Breast epithelium (tissue), 4 donors: Measurements from ENCODE around the gene POPDC2. TPM values are rescaled to one million over a fixed set of nuclear protein-coding genes. Genes with fewer than 3 reads are reported as not detected.

Source experiments
- DNase-seq, 2 donors: peaks; one replicate each; pipeline ENCODE4 v3.0.0-alpha.2; 2019; ENCODE audit warnings: low spot score in 2 of 2
- H3K27ac ChIP-seq, 2 donors: fragments of 200-600 bp; sonication (generic) in 1 of 2; one replicate each; pipeline ENCODE4 v1.5.1; 2016 to 2019; ENCODE audit warnings: mild to moderate bottlenecking in 1 of 2
- H3K27me3 ChIP-seq, 2 donors: fragments of 200-600 bp; sonication (generic) in 1 of 2; one replicate each; pipeline versions ENCODE4 v1.5.1 to v1.6.0; 2017 to 2019; ENCODE audit warnings: control low read depth in 1 of 2, mild to moderate bottlenecking in 1 of 2
- H3K36me3 ChIP-seq: fragments of 200-600 bp; one replicate; pipeline ENCODE4 v1.5.1; 2019
- H3K4me1 ChIP-seq, 2 donors: fragments of 200-600 bp; sonication (generic); one replicate each; pipeline ENCODE4 v1.5.1; 2016 to 2019; ENCODE audit warnings: control low read depth in 1 of 2
- H3K4me3 ChIP-seq, 3 donors: fragments of 200-600 bp; sonication (generic); 1 replicate in 2 of 3; 2 replicates in 1 of 3; pipeline ENCODE4 v1.5.1; 2016 to 2019; ENCODE audit warnings: mild to moderate bottlenecking in 3 of 3, moderate library complexity in 2 of 3
- H3K9me3 ChIP-seq, 2 donors: fragments of 200-600 bp; sonication (generic) in 1 of 2; one replicate each; pipeline ENCODE4 v1.5.1; 2016 to 2019; ENCODE audit warnings: control low read depth in 1 of 2
- CTCF ChIP-seq, 3 donors: fragments of 450-650 bp; IDR thresholded peaks; one replicate each; pipeline ENCODE4 v1.5.1; 2016 to 2017; ENCODE audit warnings: antibody characterized with exemption in 3 of 3, mild to moderate bottlenecking in 3 of 3, moderate library complexity in 3 of 3
- POLR2A ChIP-seq: fragments of 450-650 bp; IDR thresholded peaks from one replicate; pipeline ENCODE4 v1.6.1; 2016; ENCODE audit warnings: antibody characterized with exemption, mild to moderate bottlenecking, moderate library complexity
- POLR2AphosphoS5 ChIP-seq, 3 donors: sonication (generic); formaldehyde crosslinking; IDR thresholded peaks; one replicate each; pipeline ENCODE4 v1.6.1; 2017; ENCODE audit warnings: antibody characterized with exemption in 3 of 3
- intact Hi-C: fragments of 100-400 bp; cut with DNase I; formaldehyde crosslinking; loops from one replicate; pipeline ENCODE4 v1.15.1; 2023; ENCODE audit warnings: low total_unique reads
- total RNA-seq, 3 donors: library from RNA; depleted of rRNA; stranded (reverse); fragments of >200 nt; gene quantifications; one replicate each; pipeline ENCODE4 v1.1.0, GENCODE V29; 2016

The POPDC2 gene
- total RNA-seq, 3 donors from 2014 or later = 1.1 to 7.9 (median 6.9) TPM

- intact Hi-C loops = no loop called here
- Histone ChIP-seq H3K4me1 (no peaks in the 10 kb centered on the region), H3K4me3 (no peak overlapping the region), H3K9me3 (no peaks in the 10 kb centered on the region), H3K27me3 (no peaks in the 10 kb centered on the region), H3K36me3 (no peaks in the 10 kb centered on the region), H3K27ac (peak overlapping the region; percentile 25 to 54)
- DNase-seq = no peak
- TF ChIP-seq CTCF (IDR thresholded peaks at IDR 0.05) (no peak), POLR2AphosphoS5 (IDR thresholded peaks at IDR 0.05) (no peak), POLR2A (no peak)
These were observed 32.0 kb downstream of the POPDC2 start for GRCh38 chr3:119628390-119628789.

GRCh38 chr3:119627461-119627860 lies 32.9 kb downstream of the POPDC2 start:
- intact Hi-C loops = no loop called here
- TF ChIP-seq POLR2AphosphoS5 (IDR thresholded peaks at IDR 0.05) (no peak), POLR2A (no peak), CTCF (IDR thresholded peaks at IDR 0.05) (no peak)
- Histone ChIP-seq H3K27ac (peak overlapping the region; percentile 25 to 48), H3K4me1 (no peaks in the 10 kb centered on the region), H3K27me3 (no peaks in the 10 kb centered on the region), H3K9me3 (no peaks in the 10 kb centered on the region), H3K36me3 (no peaks in the 10 kb centered on the region), H3K4me3 (no peak overlapping the region)
- DNase-seq = no peak

- intact Hi-C loops = no loop called here
- H3K27me3 ChIP-seq = no peaks in the 10 kb centered on the region
- H3K9me3 ChIP-seq = no peaks in the 10 kb centered on the region
- no peak for TF ChIP-seq POLR2A
- no peak for TF ChIP-seq CTCF (IDR thresholded peaks at IDR 0.05)
- TF ChIP-seq POLR2AphosphoS5 (IDR thresholded peaks at IDR 0.05) = no peak
- DNase-seq = no peak
- H3K4me1 ChIP-seq = no peaks in the 10 kb centered on the region
- H3K36me3 ChIP-seq = no peaks in the 10 kb centered on the region
- no peak overlapping the region for H3K27ac ChIP-seq
- H3K4me3 ChIP-seq = no peak overlapping the region
These were observed 34.2 kb downstream of the POPDC2 start for GRCh38 chr3:119626196-119626595.

GRCh38 chr3:119625451-119626153 lies 34.8 kb downstream of the POPDC2 start:
- no peak overlapping the region for H3K27ac ChIP-seq
- H3K4me1 ChIP-seq = no peaks in the 10 kb centered on the region
- no peaks in the 10 kb centered on the region for H3K36me3 ChIP-seq
- no peak for DNase-seq
- TF ChIP-seq CTCF (IDR thresholded peaks at IDR 0.05) (no peak), POLR2AphosphoS5 (IDR thresholded peaks at IDR 0.05) (no peak), POLR2A (no peak)
- H3K27me3 ChIP-seq = no peaks in the 10 kb centered on the region
- no peak overlapping the region for H3K4me3 ChIP-seq
- intact Hi-C loops = no loop called here
- H3K9me3 ChIP-seq = no peaks in the 10 kb centered on the region

- no peak for DNase-seq
- intact Hi-C loops = no loop called here
- no peaks in the 10 kb centered on the region for H3K4me1 ChIP-seq
- TF ChIP-seq POLR2A (no peak), CTCF (IDR thresholded peaks at IDR 0.05) (no peak), POLR2AphosphoS5 (IDR thresholded peaks at IDR 0.05) (no peak)
- H3K27ac ChIP-seq = no peak overlapping the region
- H3K27me3 ChIP-seq = no peaks in the 10 kb centered on the region
- no peaks in the 10 kb centered on the region for H3K36me3 ChIP-seq
- H3K4me3 ChIP-seq = no peak overlapping the region
- no peaks in the 10 kb centered on the region for H3K9me3 ChIP-seq
These were observed 36.2 kb downstream of the POPDC2 start for GRCh38 chr3:119624002-119624720.
